Measurements from ENCODE around the gene TREML1. TPM values are rescaled to one million over a fixed set of nuclear protein-coding genes. Genes with fewer than 3 reads are reported as not detected.

Gene TREML1
- total and polyA plus RNA-seq, 7 experiments from 2014 or later, result 3.2 TPM; not detected in 6

DNA sequence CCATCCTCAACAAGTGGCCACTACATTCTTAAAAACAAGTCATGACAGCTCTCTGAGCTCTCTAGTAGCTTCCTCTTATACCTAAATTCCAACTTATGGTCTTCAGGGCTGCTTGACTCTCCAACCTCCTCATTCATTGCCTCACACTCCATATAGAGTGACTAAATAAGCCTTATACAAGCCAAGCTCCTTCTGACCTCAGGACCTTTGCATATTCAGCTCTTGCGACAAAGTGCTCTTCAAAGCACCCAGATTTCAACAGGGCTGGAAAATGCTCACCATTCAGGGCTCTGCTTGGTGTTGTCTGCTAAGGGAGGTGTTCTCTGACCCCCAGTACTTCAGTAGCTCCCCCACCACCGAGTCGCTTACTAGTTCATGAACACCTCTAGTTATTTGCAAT, 43.1 kb upstream of the TREML1 start:
- Mint-ChIP-seq H3K9me3 (no peaks in the 10 kb centered on the region), H3K36me3 (peaks cover 0 to 43% (median 11%) of the 10 kb centered on the region in 5 donors), H3K27me3 (no peaks in the 10 kb centered on the region), H3K4me3 (no peak overlapping the region), H3K27ac (peak overlapping the region; percentile 31 to 100 (median 80)), H3K4me1 (peaks cover 57 to 95% (median 85%) of the 10 kb centered on the region in 7 donors)
- ATAC-seq, result no peak
- POLR2A ChIA-PET, result interaction anchor here (1.1 kb wide), 1 partner anchor 8 kb away, joined by 3 read pairs; no protein-coding TSS in a partner anchor
- CTCF ChIA-PET, result interaction anchor here (0.8 to 2.0 kb wide), 3 partner anchors 9 to 193 kb away, joined by 3 to 6 read pairs (median 3); no protein-coding TSS in a partner anchor
- peak overlapping the region; percentile 32 for H3K27ac ChIP-seq (ENCODE audit: low read depth, low read length)
- intact Hi-C loops (cut with micrococcal nuclease), result no loop called here
- H3K4me1 ChIP-seq (ENCODE audit: control insufficient read depth in 2 of 2, insufficient read depth in 2 of 2, low read length in 2 of 2), result peaks cover 29 to 35% of the 10 kb centered on the region in 2 donors
- no peak overlapping the region for H3K4me3 ChIP-seq (ENCODE audit: low read length)
- peaks cover 0 to 14% (median 0%) of the 10 kb centered on the region in 3 experiments for H3K36me3 ChIP-seq (ENCODE audit: control insufficient read depth in 2 of 3, insufficient read depth in 3 of 3, low read length in 3 of 3)
- DNase-seq, result no peak
- no peaks in the 10 kb centered on the region for H3K9me3 ChIP-seq (ENCODE audit: control insufficient read depth in 2 of 3, low read length in 3 of 3)
- H3K27me3 ChIP-seq (ENCODE audit: control insufficient read depth in 2 of 2, insufficient read depth in 2 of 2, low read length in 2 of 2), result no peaks in the 10 kb centered on the region

DNA sequence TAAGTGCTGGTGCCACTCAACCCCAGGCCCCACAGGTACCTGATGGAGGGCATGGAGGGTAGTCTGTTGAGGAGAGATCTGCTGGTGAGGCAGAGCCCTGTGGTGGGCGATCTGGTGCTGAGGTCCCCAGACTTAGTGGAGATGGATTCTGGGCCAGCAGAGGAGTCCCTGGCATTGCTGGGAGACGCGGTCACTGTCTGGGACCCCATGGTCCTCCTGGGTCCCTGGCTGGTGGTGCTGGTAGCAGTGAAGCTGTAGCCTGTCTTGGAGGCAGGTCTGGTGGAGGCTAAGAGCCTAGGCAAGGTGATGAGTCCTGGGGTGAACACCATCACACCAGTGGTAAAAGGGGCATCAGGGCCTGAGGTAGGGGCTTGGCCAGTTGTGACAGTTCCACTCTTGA, 40.2 kb upstream of the TREML1 start:
- H3K27me3 ChIP-seq (ENCODE audit: control insufficient read depth in 2 of 2, insufficient read depth in 2 of 2, low read length in 2 of 2), result no peaks in the 10 kb centered on the region
- ChIA-PET POLR2A (no interaction called here), CTCF (interaction anchor here (1.4 kb wide), 1 partner anchor 12 kb away, joined by 6 read pairs; no protein-coding TSS in a partner anchor)
- H3K4me1 ChIP-seq (ENCODE audit: control insufficient read depth in 2 of 2, insufficient read depth in 2 of 2, low read length in 2 of 2), result peaks cover 2 to 13% of the 10 kb centered on the region in 2 donors
- Mint-ChIP-seq H3K9me3 (peaks cover 0 to 12% (median 6%) of the 10 kb centered on the region in 11 donors), H3K4me3 (peak overlapping the region in 1 of 10 donors; percentile 16), H3K27me3 (no peaks in the 10 kb centered on the region), H3K27ac (peak overlapping the region in 8 of 9 donors; percentile 30 to 96 (median 74)), H3K36me3 (peaks cover 2 to 64% (median 18%) of the 10 kb centered on the region in 5 donors), H3K4me1 (peaks cover 37 to 74% (median 60%) of the 10 kb centered on the region in 7 donors)
- peaks cover 0 to 9% (median 0%) of the 10 kb centered on the region in 3 experiments for H3K9me3 ChIP-seq (ENCODE audit: control insufficient read depth in 2 of 3, low read length in 3 of 3)
- H3K27ac ChIP-seq (ENCODE audit: low read depth, low read length), result peak overlapping the region; percentile 33
- no peak overlapping the region for H3K4me3 ChIP-seq (ENCODE audit: low read length)
- ATAC-seq (no peak), DNase-seq (no peak)
- intact Hi-C loops (cut with micrococcal nuclease), result no loop called here
- H3K36me3 ChIP-seq (ENCODE audit: control insufficient read depth in 2 of 3, insufficient read depth in 3 of 3, low read length in 3 of 3), result peaks cover 0 to 17% (median 0%) of the 10 kb centered on the region in 3 experiments

DNA sequence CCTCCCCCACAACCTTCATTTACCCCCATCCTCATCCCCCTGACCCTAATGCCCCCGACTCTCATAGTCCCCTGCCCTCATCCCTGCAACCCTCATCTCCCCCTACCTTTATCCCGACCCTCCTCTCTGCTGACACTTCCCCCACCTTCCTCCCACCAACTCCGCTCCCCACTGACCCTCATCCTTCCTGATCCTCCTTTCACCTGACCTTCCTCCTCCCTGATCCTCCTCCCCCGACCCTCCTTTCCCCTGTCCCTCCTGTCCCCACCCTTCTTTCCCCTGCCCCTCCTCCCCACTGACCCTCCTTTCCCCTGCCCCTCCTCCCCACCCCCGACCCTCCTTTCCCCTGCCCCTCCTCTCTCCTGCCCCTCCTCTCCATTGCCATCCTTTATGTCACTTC, 39.7 kb upstream of the TREML1 start:
- intact Hi-C loops (cut with micrococcal nuclease), result no loop called here
- H3K9me3 ChIP-seq (ENCODE audit: control insufficient read depth in 2 of 3, low read length in 3 of 3), result peaks cover 0 to 9% (median 0%) of the 10 kb centered on the region in 3 experiments
- H3K27ac Mint-ChIP-seq, result peak overlapping the region in 7 of 9 donors; percentile 36 to 96 (median 75)
- peaks cover 0 to 12% (median 6%) of the 10 kb centered on the region in 11 donors for H3K9me3 Mint-ChIP-seq
- CTCF ChIA-PET, result no interaction called here
- peaks cover 0 to 17% (median 0%) of the 10 kb centered on the region in 3 experiments for H3K36me3 ChIP-seq (ENCODE audit: control insufficient read depth in 2 of 3, insufficient read depth in 3 of 3, low read length in 3 of 3)
- H3K36me3 Mint-ChIP-seq, result peaks cover 3 to 67% (median 21%) of the 10 kb centered on the region in 5 donors
- H3K4me3 ChIP-seq (ENCODE audit: low read length), result no peak overlapping the region
- H3K27me3 ChIP-seq (ENCODE audit: control insufficient read depth in 2 of 2, insufficient read depth in 2 of 2, low read length in 2 of 2), result no peaks in the 10 kb centered on the region
- H3K27me3 Mint-ChIP-seq, result no peaks in the 10 kb centered on the region
- peaks cover 34 to 70% (median 57%) of the 10 kb centered on the region in 7 donors for H3K4me1 Mint-ChIP-seq
- no peak overlapping the region for H3K4me3 Mint-ChIP-seq
- POLR2A ChIA-PET, result no interaction called here
- ATAC-seq, result no peak
- DNase-seq, result no peak
- peak overlapping the region; percentile 33 for H3K27ac ChIP-seq (ENCODE audit: low read depth, low read length)
- peaks cover 0 to 11% of the 10 kb centered on the region in 2 donors for H3K4me1 ChIP-seq (ENCODE audit: control insufficient read depth in 2 of 2, insufficient read depth in 2 of 2, low read length in 2 of 2)

DNA sequence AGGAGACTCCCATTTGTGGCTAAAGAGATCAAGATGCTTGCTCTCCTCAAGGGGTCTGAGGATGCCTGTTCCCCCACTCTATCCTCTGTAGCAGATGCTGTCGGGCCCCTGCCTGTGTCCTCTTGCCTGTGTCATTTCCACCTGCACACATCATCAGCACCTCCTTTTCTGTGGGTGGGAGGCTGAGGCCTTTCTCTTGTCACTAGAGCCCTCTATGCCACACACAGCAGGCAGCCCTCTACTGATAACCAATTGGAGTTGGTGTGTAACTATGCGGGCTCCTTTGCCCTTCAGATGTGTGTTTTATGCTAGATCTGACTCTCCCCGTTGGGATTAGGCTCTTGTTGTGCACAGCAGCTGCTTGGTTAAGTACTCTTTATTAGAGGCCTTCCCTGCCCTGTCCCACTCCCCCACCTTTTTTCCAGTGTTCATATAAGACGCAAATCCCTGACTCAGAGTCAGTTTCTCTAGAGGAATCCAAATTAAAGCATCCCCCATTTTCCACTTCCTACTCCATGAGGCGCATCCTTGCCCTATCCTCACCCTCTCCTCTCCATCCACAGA, 39.1 kb upstream of the TREML1 start:
- Mint-ChIP-seq H3K4me3 (peak overlapping the region in 1 of 10 donors; percentile 13), H3K9me3 (peaks cover 0 to 12% (median 6%) of the 10 kb centered on the region in 11 donors), H3K4me1 (peaks cover 39 to 69% (median 59%) of the 10 kb centered on the region in 7 donors), H3K36me3 (peaks cover 3 to 68% (median 21%) of the 10 kb centered on the region in 5 donors), H3K27me3 (no peaks in the 10 kb centered on the region), H3K27ac (peak overlapping the region; percentile 10 to 88 (median 71))
- ATAC-seq, result no peak
- Histone ChIP-seq H3K4me3 (ENCODE audit: low read length) (no peak overlapping the region), H3K4me1 (ENCODE audit: control insufficient read depth in 2 of 2, insufficient read depth in 2 of 2, low read length in 2 of 2) (peaks cover 0 to 10% of the 10 kb centered on the region in 2 donors), H3K27ac (ENCODE audit: low read depth, low read length) (no peak overlapping the region), H3K27me3 (ENCODE audit: control insufficient read depth in 2 of 2, insufficient read depth in 2 of 2, low read length in 2 of 2) (no peaks in the 10 kb centered on the region), H3K36me3 (ENCODE audit: control insufficient read depth in 2 of 3, insufficient read depth in 3 of 3, low read length in 3 of 3) (peaks cover 0 to 17% (median 0%) of the 10 kb centered on the region in 3 experiments), H3K9me3 (ENCODE audit: control insufficient read depth in 2 of 3, low read length in 3 of 3) (peaks cover 0 to 9% (median 0%) of the 10 kb centered on the region in 3 experiments)
- no peak for DNase-seq
- POLR2A ChIA-PET, result no interaction called here
- CTCF ChIA-PET, result no interaction called here
- intact Hi-C loops (cut with micrococcal nuclease), result no loop called here

DNA sequence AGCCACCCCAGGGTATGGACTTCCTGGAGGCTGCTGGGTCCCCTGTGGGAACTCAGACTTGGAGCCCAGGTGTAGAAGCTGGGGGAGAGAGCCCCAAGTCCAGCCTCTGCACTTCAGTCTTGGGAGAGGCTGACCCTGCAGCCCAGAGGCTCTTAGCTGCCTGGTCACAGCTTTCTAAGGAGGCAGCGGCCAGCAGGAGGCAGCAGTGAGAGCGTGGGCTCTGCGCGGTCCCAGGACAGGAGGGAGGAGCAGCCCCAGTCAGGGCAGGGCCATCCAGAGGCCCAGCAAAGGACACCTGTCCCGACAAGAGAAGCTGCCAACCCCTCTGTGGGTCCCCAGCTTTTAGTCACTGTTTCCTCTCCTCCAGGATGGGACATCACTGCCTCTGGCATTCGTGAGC, 37.4 kb upstream of the TREML1 start:
- peaks cover 0 to 12% (median 6%) of the 10 kb centered on the region in 11 donors for H3K9me3 Mint-ChIP-seq
- ChIA-PET CTCF (interaction anchor here (0.9 to 1.5 kb wide), 3 partner anchors 9 to 86 kb away, joined by 3 read pairs; no protein-coding TSS in a partner anchor), POLR2A (interaction anchor here (1.4 kb wide), 1 partner anchor 9 kb away, joined by 5 read pairs; no protein-coding TSS in a partner anchor)
- Histone ChIP-seq H3K27me3 (ENCODE audit: control insufficient read depth in 2 of 2, insufficient read depth in 2 of 2, low read length in 2 of 2) (no peaks in the 10 kb centered on the region), H3K4me3 (ENCODE audit: low read length) (no peak overlapping the region), H3K4me1 (ENCODE audit: control insufficient read depth in 2 of 2, insufficient read depth in 2 of 2, low read length in 2 of 2) (peaks cover 0 to 11% of the 10 kb centered on the region in 2 donors), H3K27ac (ENCODE audit: low read depth, low read length) (no peak overlapping the region), H3K9me3 (ENCODE audit: control insufficient read depth in 2 of 3, low read length in 3 of 3) (peaks cover 0 to 9% (median 0%) of the 10 kb centered on the region in 3 experiments), H3K36me3 (ENCODE audit: control insufficient read depth in 2 of 3, insufficient read depth in 3 of 3, low read length in 3 of 3) (peaks cover 0 to 14% (median 0%) of the 10 kb centered on the region in 3 experiments)
- H3K36me3 Mint-ChIP-seq, result peaks cover 3 to 55% (median 15%) of the 10 kb centered on the region in 5 donors
- intact Hi-C loops (cut with micrococcal nuclease), result no loop called here
- H3K27ac Mint-ChIP-seq, result peak overlapping the region in 2 of 9 donors; percentile 9 to 14
- H3K4me1 Mint-ChIP-seq, result peaks cover 36 to 60% (median 50%) of the 10 kb centered on the region in 7 donors
- DNase-seq (peak in 3 of 9 donors; percentile 15 to 38 (median 23)), ATAC-seq (peak; percentile 81)
- H3K27me3 Mint-ChIP-seq, result no peaks in the 10 kb centered on the region
- H3K4me3 Mint-ChIP-seq, result no peak overlapping the region

DNA sequence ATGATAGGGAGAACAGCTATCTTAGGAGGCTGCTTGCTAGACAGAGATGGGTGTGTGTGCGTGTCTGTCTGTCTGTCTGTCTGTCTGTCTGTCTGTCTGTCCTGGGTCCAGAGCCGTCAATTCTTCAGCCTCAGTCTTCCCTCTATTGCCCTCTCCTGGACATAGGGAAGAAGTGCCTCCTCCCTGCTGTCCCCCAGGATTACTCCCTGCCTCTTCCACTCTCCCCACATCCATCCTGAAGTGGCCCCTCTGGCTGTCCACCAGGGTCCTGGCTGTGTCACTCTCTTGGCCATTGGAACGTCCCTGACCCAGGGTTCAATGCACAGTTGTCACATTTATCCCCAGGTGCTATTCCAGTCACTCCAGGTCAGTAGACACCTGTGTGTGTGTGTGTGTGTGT, 36.6 kb upstream of the TREML1 start:
- Mint-ChIP-seq H3K27ac (peak overlapping the region in 2 of 9 donors; percentile 36 to 55), H3K9me3 (peaks cover 0 to 12% (median 6%) of the 10 kb centered on the region in 11 donors), H3K4me1 (peaks cover 36 to 60% (median 53%) of the 10 kb centered on the region in 7 donors), H3K27me3 (no peaks in the 10 kb centered on the region), H3K4me3 (no peak overlapping the region), H3K36me3 (peaks cover 3 to 54% (median 15%) of the 10 kb centered on the region in 5 donors)
- H3K9me3 ChIP-seq (ENCODE audit: control insufficient read depth in 2 of 3, low read length in 3 of 3), result peaks cover 0 to 9% (median 0%) of the 10 kb centered on the region in 3 experiments
- H3K36me3 ChIP-seq (ENCODE audit: control insufficient read depth in 2 of 3, insufficient read depth in 3 of 3, low read length in 3 of 3), result peaks cover 0 to 14% (median 0%) of the 10 kb centered on the region in 3 experiments
- no peaks in the 10 kb centered on the region for H3K27me3 ChIP-seq (ENCODE audit: control insufficient read depth in 2 of 2, insufficient read depth in 2 of 2, low read length in 2 of 2)
- CTCF ChIA-PET, result interaction anchor here (1.7 kb wide), 1 partner anchor 10 kb away, joined by 5 read pairs; the partner anchor contains the start of gene TREML2
- no peak overlapping the region for H3K4me3 ChIP-seq (ENCODE audit: low read length)
- POLR2A ChIA-PET, result no interaction called here
- no peak overlapping the region for H3K27ac ChIP-seq (ENCODE audit: low read depth, low read length)
- intact Hi-C loops (cut with micrococcal nuclease), result no loop called here
- peaks cover 0 to 17% of the 10 kb centered on the region in 2 donors for H3K4me1 ChIP-seq (ENCODE audit: control insufficient read depth in 2 of 2, insufficient read depth in 2 of 2, low read length in 2 of 2)
- ATAC-seq, result no peak
- DNase-seq, result no peak
